IMR-90 (cell line): ENCODE results near the gene GARNL3. TPM values are rescaled to one million over a fixed set of nuclear protein-coding genes. Genes with fewer than 3 reads are reported as not detected.

ENCODE experiments used
- ATAC-seq: fragments of 200-7000 bp; cut with Tn5 transposase; 2 replicates; pipeline ENCODE4 v1.9.1; 2020; ENCODE audit warnings: low read depth, mild to moderate bottlenecking, moderate library complexity
- BruUV-seq: library from RNA; stranded (reverse); fragments of 400-500 nt; replicated peaks from 2 replicates; lab custom pipeline; 2021; lab: Mats Ljungman, UMichigan
- CTCF ChIA-PET: fragments of 300-600 bp; formaldehyde crosslinking; extraction: SDS; loops from one replicate; lab custom pipeline; 2021; ENCODE audit warnings: antibody characterized with exemption; lab: Yijun Ruan, JAX
- POLR2A ChIA-PET: fragments of 300-600 bp; sonication (Branson Sonifier 250); formaldehyde crosslinking; loops from one replicate; lab custom pipeline; 2022; ENCODE audit warnings: antibody characterized with exemption; ENCODE audit not compliant: unreplicated experiment; lab: Charles Lee
- DNase-seq: peaks from one replicate; pipeline ENCODE4 v3.0.0; 2013
- H2AFZ ChIP-seq: replicated peaks from 2 replicates; pipeline ENCODE3; 2013; ENCODE audit warnings: low read length, mild to moderate bottlenecking; ENCODE audit not compliant: poor library complexity
- H2AK5ac ChIP-seq: 2 replicates; pipeline ENCODE4 v1.6.1; 2013; ENCODE audit warnings: low read depth, low read length, inconsistent platforms
- H2AK9ac ChIP-seq: replicated peaks from 2 replicates; pipeline ENCODE3; 2013; ENCODE audit warnings: mild to moderate bottlenecking, low read depth, low read length, moderate library complexity; ENCODE audit not compliant: poor library complexity
- H2BK120ac ChIP-seq: 2 replicates; pipeline ENCODE4 v1.6.1; 2013; ENCODE audit warnings: low read depth, low read length, inconsistent platforms
- H2BK15ac ChIP-seq: 3 replicates; pipeline ENCODE4 v1.6.1; 2013; ENCODE audit warnings: low read depth, low read length, inconsistent platforms
- H2BK20ac ChIP-seq: 2 replicates; pipeline ENCODE4 v1.6.1; 2013; ENCODE audit warnings: low read depth, mild to moderate bottlenecking, inconsistent platforms, low read length, moderate library complexity
- H2BK5ac ChIP-seq: 2 replicates; pipeline ENCODE4 v1.6.1; 2013; ENCODE audit warnings: mild to moderate bottlenecking, low read depth, low read length, inconsistent platforms; ENCODE audit not compliant: poor library complexity, severe bottlenecking
- H3K14ac ChIP-seq: replicated peaks from 2 replicates; pipeline ENCODE4 v1.6.1; 2013; ENCODE audit warnings: low read depth, low read length, inconsistent platforms
- H3K18ac ChIP-seq: 2 replicates; pipeline ENCODE4 v1.6.1; 2013; ENCODE audit warnings: low read depth, low read length, control low read depth
- H3K23ac ChIP-seq: 2 replicates; pipeline ENCODE4 v1.6.1; 2013; ENCODE audit warnings: low read depth, low read length, inconsistent platforms
- H3K27ac ChIP-seq: 2 replicates; pipeline ENCODE4 v1.5.1; 2013; ENCODE audit warnings: mild to moderate bottlenecking, control low read depth, low read length; ENCODE audit not compliant: insufficient read depth
- H3K27me3 ChIP-seq: 2 replicates; pipeline ENCODE4 v1.6.1; 2013; ENCODE audit warnings: low read length; ENCODE audit not compliant: control insufficient read depth, insufficient read depth
- H3K36me3 ChIP-seq: 2 replicates; pipeline ENCODE4 v1.6.1; 2013; ENCODE audit warnings: low read length, mixed read lengths; ENCODE audit not compliant: control insufficient read depth, insufficient read depth
- H3K4ac ChIP-seq: 2 replicates; pipeline ENCODE4 v1.6.1; 2013; ENCODE audit warnings: low read depth, low read length, inconsistent platforms
- H3K4me1 ChIP-seq: 2 replicates; pipeline ENCODE4 v1.6.1; 2013; ENCODE audit warnings: low read length, mixed read lengths; ENCODE audit not compliant: control insufficient read depth, insufficient read depth
- H3K4me2 ChIP-seq: 2 replicates; pipeline ENCODE4 v1.6.1; 2013; ENCODE audit warnings: low read depth, mild to moderate bottlenecking, control low read depth, low read length, moderate library complexity
- H3K4me3 ChIP-seq: 2 replicates; pipeline ENCODE4 v1.5.1; 2013; ENCODE audit warnings: low read depth, mild to moderate bottlenecking, control low read depth, low read length, moderate library complexity; ENCODE audit not compliant: insufficient read depth
- H3K56ac ChIP-seq: 2 replicates; pipeline ENCODE4 v1.6.1; 2013; ENCODE audit warnings: low read length, inconsistent platforms; ENCODE audit not compliant: insufficient read depth; ENCODE audit errors: extremely low read depth
- H3K79me1 ChIP-seq, 2 experiments: 2 replicates each; pipeline ENCODE4 v1.6.1; 2013; ENCODE audit warnings: low read length in 2 of 2, inconsistent platforms in 1 of 2, low read depth in 1 of 2
- H3K9ac ChIP-seq: 2 replicates; pipeline ENCODE4 v1.6.1; 2013; ENCODE audit warnings: low read depth, low read length, control low read depth
- H3K9me1 ChIP-seq: 2 replicates; pipeline ENCODE4 v1.6.1; 2013; ENCODE audit warnings: low read length, inconsistent platforms; ENCODE audit not compliant: insufficient read depth
- H3K9me3 ChIP-seq: 2 replicates; pipeline ENCODE4 v1.6.1; 2013; ENCODE audit warnings: low read length; ENCODE audit not compliant: control insufficient read depth, insufficient read depth
- H4K20me1 ChIP-seq: 2 replicates; pipeline ENCODE4 v1.6.1; 2013; ENCODE audit warnings: low read length, inconsistent platforms; ENCODE audit not compliant: insufficient read depth
- H4K5ac ChIP-seq: 2 replicates; pipeline ENCODE4 v1.6.1; 2013; ENCODE audit warnings: mild to moderate bottlenecking, low read depth, low read length, control low read depth
- H4K8ac ChIP-seq, 2 experiments: 2 replicates each; pipeline ENCODE4 v1.6.1; 2013; ENCODE audit warnings: low read depth in 2 of 2, low read length in 2 of 2, control low read depth in 1 of 2, inconsistent platforms in 1 of 2
- H4K91ac ChIP-seq: 2 replicates; pipeline ENCODE4 v1.6.1; 2013; ENCODE audit warnings: low read depth, low read length, inconsistent platforms; ENCODE audit not compliant: insufficient read depth
- BHLHE40 ChIP-seq: fragments of 150-350 bp; IDR thresholded peaks from 2 replicates; pipeline ENCODE4 v1.6.1; 2016; ENCODE audit warnings: mild to moderate bottlenecking, low read depth, low read length
- CEBPB ChIP-seq: IDR thresholded peaks from 2 replicates; pipeline ENCODE4 v1.6.1; 2012; ENCODE audit warnings: low read depth, low read length, improper control_type of control experiment
- CHD1 ChIP-seq: IDR thresholded peaks from 2 replicates; pipeline ENCODE4 v1.6.1; 2012; ENCODE audit warnings: low read depth, low read length, improper control_type of control experiment
- CTCF ChIP-seq: conservative IDR thresholded peaks from 2 replicates; pipeline ENCODE4 v1.5.1; 2012; ENCODE audit warnings: mild to moderate bottlenecking, low read depth, low read length, improper control_type of control experiment
- ELK1 ChIP-seq: fragments of 150-350 bp; IDR thresholded peaks from 2 replicates; pipeline ENCODE4 v1.6.1; 2016; ENCODE audit warnings: low read depth, mild to moderate bottlenecking, low read length, moderate library complexity, borderline replicate concordance
- FOS ChIP-seq: fragments of 150-350 bp; IDR thresholded peaks from 2 replicates; pipeline ENCODE4 v1.6.1; 2016; ENCODE audit warnings: low read depth, low read length
- MAFK ChIP-seq: IDR thresholded peaks from 2 replicates; pipeline ENCODE4 v1.6.1; 2012; ENCODE audit warnings: low read depth, low read length, improper control_type of control experiment
- MAZ ChIP-seq: IDR thresholded peaks from 2 replicates; pipeline ENCODE4 v1.6.1; 2012; ENCODE audit warnings: low read depth, mild to moderate bottlenecking, low read length, improper control_type of control experiment, moderate library complexity, borderline replicate concordance
- MXI1 ChIP-seq: IDR thresholded peaks from 2 replicates; pipeline ENCODE4 v1.6.1; 2012; ENCODE audit warnings: low read depth, mild to moderate bottlenecking, low read length, moderate library complexity, borderline replicate concordance
- NFE2L2 ChIP-seq: fragments of 150-350 bp; IDR thresholded peaks from 2 replicates; pipeline ENCODE4 v1.6.1; 2016; ENCODE audit warnings: low read depth, mild to moderate bottlenecking, low read length
- POLR2A ChIP-seq: IDR thresholded peaks from 2 replicates; pipeline ENCODE4 v1.6.1; 2012; ENCODE audit warnings: mild to moderate bottlenecking, low read depth, low read length
- RAD21 ChIP-seq: IDR thresholded peaks from 2 replicates; pipeline ENCODE4 v1.6.1; 2012; ENCODE audit warnings: low read length, improper control_type of control experiment
- RCOR1 ChIP-seq: IDR thresholded peaks from 2 replicates; pipeline ENCODE4 v1.6.1; 2012; ENCODE audit warnings: mild to moderate bottlenecking, low read length, improper control_type of control experiment; ENCODE audit not compliant: insufficient replicate concordance
- RFX5 ChIP-seq: IDR thresholded peaks from 2 replicates; pipeline ENCODE4 v1.8.0; 2012; ENCODE audit warnings: low read depth, mild to moderate bottlenecking, low read length, moderate library complexity
- SMC3 ChIP-seq: fragments of 150-350 bp; IDR thresholded peaks from 2 replicates; pipeline ENCODE4 v1.6.1; 2016; ENCODE audit warnings: low read depth, mild to moderate bottlenecking, antibody characterized with exemption, low read length, moderate library complexity
- USF2 ChIP-seq: fragments of 150-350 bp; IDR thresholded peaks from 2 replicates; pipeline ENCODE4 v1.6.1; 2017; ENCODE audit warnings: mild to moderate bottlenecking, antibody characterized with exemption, low read length, low read depth
- WGBS, 2 experiments: methylation state at CpG; one replicate each; pipeline versions ENCODE4 v1.1.5 to v1.1.7; 2013; ENCODE audit warnings: missing lambda C conversion rate in 2 of 2; ENCODE audit not compliant: insufficient read length in 1 of 2; ENCODE audit errors: extremely low coverage in 2 of 2; 5-methylcytosine and 5-hydroxymethylcytosine counted together
- dilution Hi-C: fragments of 300-500 bp; cut with HindIII; formaldehyde crosslinking; loops from one replicate; pipeline ENCODE4 v1.14.3; 2018; ENCODE audit warnings: low sequenced_read_pairs; ENCODE audit not compliant: unreplicated experiment
- in situ Hi-C: fragments of 300-500 bp; cut with MboI; formaldehyde crosslinking; loops from 3 replicates; pipeline ENCODE4 v1.14.3; 2019; ENCODE audit warnings: low sequenced_read_pairs, inconsistent platforms, mixed read lengths
- intact Hi-C: fragments of 100-400 bp; cut with micrococcal nuclease; formaldehyde crosslinking; loops from 2 replicates; pipeline ENCODE4 v1.10.0; 2022
- polyA plus RNA-seq, 3 experiments: library from polyadenylated mRNA; depleted of rRNA; stranded (reverse); fragments of >200 nt; gene quantifications; 2 replicates each; pipeline ENCODE4 v1.2.3, GENCODE V29; 2012; ENCODE audit warnings: low replicate concordance in 1 of 3
- total RNA-seq: library from RNA; depleted of rRNA; stranded (reverse); fragments of >200 nt; gene quantifications from 2 replicates; pipeline ENCODE4 v1.2.3, GENCODE V29; 2012

The GARNL3 gene
- total and polyA plus RNA-seq, 2 of the 4 experiments (the other 2 are of a cell fraction) = 1.9 to 5.0 TPM

DNA sequence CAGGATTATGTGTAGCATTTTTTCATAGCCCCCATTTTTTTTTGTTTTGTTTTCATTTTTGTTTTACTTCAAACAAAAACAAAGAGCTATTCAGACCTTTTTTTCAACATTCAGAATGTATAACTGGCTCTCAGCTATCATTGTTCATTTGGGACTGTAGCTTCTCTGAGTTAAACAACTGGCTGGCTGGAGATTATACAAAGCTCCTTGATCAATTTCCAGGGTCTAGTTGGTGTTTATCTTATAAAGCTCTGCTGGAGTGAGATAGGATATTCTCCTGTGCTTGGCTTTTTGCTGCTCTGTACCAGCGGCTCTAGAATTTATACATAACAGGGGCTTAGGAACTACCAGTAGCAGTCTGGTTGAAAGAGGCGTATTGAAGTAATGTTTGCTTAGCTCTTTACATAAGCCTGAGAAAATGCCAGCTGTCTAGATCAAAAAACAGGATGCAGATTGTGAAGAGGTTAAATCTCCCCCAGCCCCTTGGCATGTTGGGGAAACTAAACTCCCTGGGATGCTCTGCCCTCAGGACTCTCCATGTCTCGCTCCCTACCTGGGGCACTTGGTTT is 15.2 kb downstream of the GARNL3 start:
- H3K9me1 ChIP-seq = no peaks in the 10 kb centered on the region; the same call in 1 of the 2 replicates
- BruUV-seq = no TSS peak
- H3K9ac ChIP-seq = no peak overlapping the region
- in situ Hi-C loops (no loop called here), intact Hi-C loops (loop anchor here (10.0 kb wide), 1 partner anchor 115 kb away; the partner anchor contains the start of gene SLC2A8), dilution Hi-C loops (no loop called here)
- H2BK15ac ChIP-seq = no peak overlapping the region
- H3K9me3 ChIP-seq = no peaks in the 10 kb centered on the region
- no peak overlapping the region for H2AK5ac ChIP-seq
- H3K27ac ChIP-seq = no peak overlapping the region
- no peak overlapping the region for H2BK120ac ChIP-seq
- H3K4ac ChIP-seq = no peak overlapping the region
- H3K4me1 ChIP-seq = no peaks in the 10 kb centered on the region
- ChIA-PET CTCF (interaction anchor here (0.8 kb wide), 1 partner anchor 68 kb away, joined by 3 read pairs; no protein-coding TSS in a partner anchor), POLR2A (no interaction called here)
- no CpG with 5 or more reads among the region's 3 CpGs for whole genome bisulfite sequencing, 2 experiments
- H3K4me3 ChIP-seq = no peak overlapping the region
- H3K4me2 ChIP-seq = no peak overlapping the region
- H3K27me3 ChIP-seq = no peaks in the 10 kb centered on the region; the same call in 1 of the 2 replicates
- no peak overlapping the region for H4K8ac ChIP-seq
- H4K5ac ChIP-seq = no peak overlapping the region
- H3K36me3 ChIP-seq = no peaks in the 10 kb centered on the region
- no peak overlapping the region for H3K23ac ChIP-seq
- no peak overlapping the region for H2BK5ac ChIP-seq
- H2AFZ ChIP-seq = no peak overlapping the region
- ATAC-seq = no peak
- no peak overlapping the region for H3K18ac ChIP-seq
- no peak overlapping the region for H2AK9ac ChIP-seq
- no peak overlapping the region for H3K14ac ChIP-seq
- no peaks in the 10 kb centered on the region for H4K20me1 ChIP-seq
- H2BK20ac ChIP-seq = no peak overlapping the region
- no peak overlapping the region for H4K91ac ChIP-seq
- DNase-seq = no peak
- TF ChIP-seq MXI1 = no peak
- no peak for TF ChIP-seq USF2
- TF ChIP-seq NFE2L2 = no peak
- TF ChIP-seq FOS = no peak
- TF ChIP-seq RFX5 = no peak
- TF ChIP-seq MAFK = no peak
- TF ChIP-seq CHD1 = no peak
- TF ChIP-seq BHLHE40 = no peak
- TF ChIP-seq RCOR1 = no peak
- no peak for TF ChIP-seq ELK1
- no peak for TF ChIP-seq SMC3
- TF ChIP-seq RAD21 = no peak
- no peak for TF ChIP-seq MAZ
- TF ChIP-seq POLR2A = no peak
- no peak for TF ChIP-seq CEBPB
- TF ChIP-seq CTCF = no peak
- no peak overlapping the region for H3K56ac ChIP-seq
- no peaks in the 10 kb centered on the region for H3K79me1 ChIP-seq
